GM23338 (cell line): ENCODE results near the gene JAKMIP2. TPM values are rescaled to one million over a fixed set of nuclear protein-coding genes. Genes with fewer than 3 reads are reported as not detected.

Experiments used
- ATAC-seq: fragments of 200-7000 bp; cut with Tn5 transposase; 3 replicates; pipeline ENCODE4 v1.9.1; 2020
- DNase-seq: peaks from one replicate; pipeline ENCODE4 v3.0.0-alpha.2; 2015; ENCODE audit warnings: low spot score
- H2AFZ ChIP-seq: fragments of 200-600 bp; sonication (generic); 2 replicates; pipeline ENCODE4 v1.8.0; 2016; ENCODE audit warnings: antibody characterized with exemption, mild to moderate bottlenecking, moderate library complexity
- H3F3A ChIP-seq: fragments of 200-600 bp; sonication (generic); replicated peaks from 2 replicates; pipeline ENCODE4 v1.8.0; 2017; ENCODE audit warnings: antibody characterized with exemption, mixed run types, low read depth
- H3K27ac ChIP-seq: fragments of 200-600 bp; sonication (generic); 2 replicates; pipeline ENCODE4 v1.6.1; 2016; ENCODE audit warnings: low read depth
- H3K27me3 ChIP-seq: fragments of 200-600 bp; sonication (generic); 2 replicates; pipeline ENCODE4 v1.8.0; 2016; ENCODE audit warnings: mild to moderate bottlenecking, mixed run types, moderate library complexity; ENCODE audit not compliant: insufficient read depth
- H3K36me3 ChIP-seq: fragments of 200-600 bp; sonication (generic); 2 replicates; pipeline ENCODE4 v1.8.0; 2016; ENCODE audit warnings: mild to moderate bottlenecking; ENCODE audit not compliant: insufficient read depth
- H3K4me1 ChIP-seq: fragments of 200-600 bp; sonication (generic); 2 replicates; pipeline ENCODE4 v1.8.0; 2016; ENCODE audit warnings: mild to moderate bottlenecking, moderate library complexity; ENCODE audit not compliant: insufficient read depth
- H3K4me2 ChIP-seq: fragments of 200-600 bp; sonication (generic); 2 replicates; pipeline ENCODE4 v1.7.1; 2017; ENCODE audit warnings: mixed run types
- H3K4me3 ChIP-seq: fragments of 200-600 bp; sonication (generic); 2 replicates; pipeline ENCODE4 v1.6.1; 2016; ENCODE audit warnings: mixed run types
- H3K79me2 ChIP-seq: fragments of 200-600 bp; sonication (generic); replicated peaks from 2 replicates; pipeline ENCODE4 v1.8.0; 2017; ENCODE audit warnings: mild to moderate bottlenecking; ENCODE audit not compliant: insufficient read depth
- H3K9me2 ChIP-seq: fragments of 200-600 bp; sonication (generic); 2 replicates; pipeline ENCODE4 v1.8.0; 2017; ENCODE audit not compliant: insufficient read depth
- H4K20me1 ChIP-seq: fragments of 200-600 bp; sonication (generic); replicated peaks from 2 replicates; pipeline ENCODE4 v1.8.0; 2017; ENCODE audit warnings: mild to moderate bottlenecking; ENCODE audit not compliant: insufficient read depth
- H3K27ac Mint-ChIP-seq: 2 replicates; pipeline ENCODE4 v1.8.0; 2020; ENCODE audit warnings: inconsistent platforms, mild to moderate bottlenecking, moderate library complexity, mixed read lengths
- H3K27me3 Mint-ChIP-seq: 3 replicates; pipeline ENCODE4 v1.8.0; 2022; ENCODE audit warnings: low read depth, mild to moderate bottlenecking, moderate library complexity, mixed read lengths, inconsistent platforms; ENCODE audit not compliant: insufficient read depth, poor library complexity
- H3K36me3 Mint-ChIP-seq: 3 replicates; pipeline ENCODE4 v1.8.0; 2021; ENCODE audit warnings: low read depth, mild to moderate bottlenecking, inconsistent platforms, moderate library complexity, mixed read lengths
- H3K4me1 Mint-ChIP-seq: 3 replicates; pipeline ENCODE4 v1.8.0; 2020; ENCODE audit warnings: mild to moderate bottlenecking, inconsistent platforms, mixed read lengths
- H3K4me3 Mint-ChIP-seq: 3 replicates; pipeline ENCODE4 v1.8.0; 2021; ENCODE audit warnings: moderate library complexity, mild to moderate bottlenecking, inconsistent platforms, mixed read lengths
- H3K9me3 Mint-ChIP-seq: 3 replicates; pipeline ENCODE4 v1.8.0; 2020; ENCODE audit warnings: moderate library complexity, mild to moderate bottlenecking, inconsistent platforms, mixed read lengths
- CREB1 ChIP-seq: fragments of 250-450 bp; sonication (Bioruptor Pico); IDR thresholded peaks from 2 replicates; pipeline ENCODE4 v1.5.0; 2020; ENCODE audit warnings: low read depth, mild to moderate bottlenecking, moderate library complexity
- EZH2phosphoT487 ChIP-seq: fragments of 200-600 bp; sonication (generic); IDR thresholded peaks from one replicate; pipeline ENCODE4 v1.8.1; 2018; ENCODE audit warnings: antibody characterized with exemption; ENCODE audit not compliant: unreplicated experiment
- JUNB ChIP-seq: IDR thresholded peaks from one replicate; pipeline ENCODE4 v1.6.1; 2016; ENCODE audit warnings: antibody characterized with exemption; ENCODE audit not compliant: unreplicated experiment
- NANOG ChIP-seq: IDR thresholded peaks from 2 replicates; pipeline ENCODE4 v1.6.1; 2016; ENCODE audit warnings: antibody characterized with exemption, borderline replicate concordance
- STAT1 ChIP-seq: IDR thresholded peaks from one replicate; pipeline ENCODE4 v1.6.1; 2016; ENCODE audit warnings: antibody characterized with exemption; ENCODE audit not compliant: unreplicated experiment
- ZNF114 ChIP-seq: fragments of 250-450 bp; sonication (Bioruptor Pico); IDR thresholded peaks from 2 replicates; pipeline ENCODE4 v1.5.0; 2020; ENCODE audit warnings: mild to moderate bottlenecking, moderate library complexity
- ZNF331 ChIP-seq: fragments of 250-450 bp; sonication (Bioruptor Pico); IDR thresholded peaks from 2 replicates; pipeline ENCODE4 v1.5.0; 2020; ENCODE audit warnings: low read depth, mild to moderate bottlenecking, moderate library complexity
- polyA plus RNA-seq: library from polyadenylated mRNA; unstranded; fragments of >200 nt; fragmentation: Nextera tagmentation; extraction: Ambion mirVana; gene quantifications from 2 replicates; pipeline ENCODE4 v1.2.1, GENCODE V29; 2016
- total RNA-seq: library from RNA; depleted of rRNA; stranded (reverse); fragments of >200 nt; shearing (Covaris generic); gene quantifications from 2 replicates; pipeline ENCODE4 v1.2.3, GENCODE V29; 2014
- TF ChIP-seq, protein P1 (sequence below): IDR thresholded peaks from one replicate; pipeline ENCODE4 v1.6.1; 2018; ENCODE audit warnings: antibody characterized with exemption; ENCODE audit not compliant: unreplicated experiment
- TF ChIP-seq, protein P2 (sequence below), 2 experiments: fragments of 200-600 bp in 1 of 2; sonication (generic) in 1 of 2; conservative IDR thresholded peaks; 2 replicates each; pipeline versions ENCODE4 v1.5.1 to v1.6.1; 2016 to 2017; ENCODE audit warnings: antibody characterized with exemption in 2 of 2, low read depth in 2 of 2, mild to moderate bottlenecking in 2 of 2, moderate library complexity in 1 of 2
- TF ChIP-seq, protein P3 (sequence below): IDR thresholded peaks from 2 replicates; pipeline ENCODE4 v1.6.1; 2016; ENCODE audit warnings: antibody characterized with exemption

The JAKMIP2 gene
- total and polyA plus RNA-seq, 2 experiments from 2014 or later = 20.5 to 27.2 TPM

DNA sequence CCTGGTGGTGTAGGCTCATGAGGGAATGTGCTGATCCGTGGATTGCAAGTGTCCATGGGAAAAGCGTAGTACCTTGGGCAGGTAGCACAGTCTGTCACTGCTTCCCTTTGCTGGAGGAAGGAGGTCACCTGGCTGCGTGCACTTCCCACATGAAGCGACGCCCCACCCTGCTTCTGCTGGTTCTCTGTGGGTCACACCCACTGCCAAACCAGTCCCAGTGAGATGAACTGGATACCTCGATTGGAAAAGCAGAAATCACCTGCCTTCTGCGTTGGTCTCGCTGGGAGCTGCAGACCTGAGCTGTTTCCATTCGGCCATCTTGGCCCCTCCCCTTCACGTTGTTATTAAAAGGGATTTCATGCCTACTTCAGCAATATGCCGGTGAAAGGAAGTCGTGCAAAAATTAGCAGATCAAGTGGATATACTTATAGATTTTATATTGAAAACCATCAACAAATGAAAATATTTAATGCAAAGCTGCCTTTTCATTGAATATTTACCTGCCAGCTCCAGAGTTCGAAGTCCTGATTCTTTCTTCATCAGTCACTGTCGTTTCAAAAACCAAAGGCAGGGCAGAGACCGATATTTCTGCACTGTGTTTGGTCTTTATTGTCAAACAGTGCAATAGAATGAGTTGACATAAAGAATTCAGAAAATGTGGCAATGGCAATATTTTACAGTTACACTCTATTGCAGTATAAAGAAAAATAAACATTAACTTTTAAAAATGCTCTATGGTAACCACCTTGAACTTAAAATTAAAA lies 123.2 kb downstream of the JAKMIP2 start (continued):
- TF ChIP-seq ZNF331 (CRISPR knock-in tag) (no peak), JUNB (no peak), ZNF114 (CRISPR knock-in tag) (no peak)
- TF ChIP-seq, protein P1, sequence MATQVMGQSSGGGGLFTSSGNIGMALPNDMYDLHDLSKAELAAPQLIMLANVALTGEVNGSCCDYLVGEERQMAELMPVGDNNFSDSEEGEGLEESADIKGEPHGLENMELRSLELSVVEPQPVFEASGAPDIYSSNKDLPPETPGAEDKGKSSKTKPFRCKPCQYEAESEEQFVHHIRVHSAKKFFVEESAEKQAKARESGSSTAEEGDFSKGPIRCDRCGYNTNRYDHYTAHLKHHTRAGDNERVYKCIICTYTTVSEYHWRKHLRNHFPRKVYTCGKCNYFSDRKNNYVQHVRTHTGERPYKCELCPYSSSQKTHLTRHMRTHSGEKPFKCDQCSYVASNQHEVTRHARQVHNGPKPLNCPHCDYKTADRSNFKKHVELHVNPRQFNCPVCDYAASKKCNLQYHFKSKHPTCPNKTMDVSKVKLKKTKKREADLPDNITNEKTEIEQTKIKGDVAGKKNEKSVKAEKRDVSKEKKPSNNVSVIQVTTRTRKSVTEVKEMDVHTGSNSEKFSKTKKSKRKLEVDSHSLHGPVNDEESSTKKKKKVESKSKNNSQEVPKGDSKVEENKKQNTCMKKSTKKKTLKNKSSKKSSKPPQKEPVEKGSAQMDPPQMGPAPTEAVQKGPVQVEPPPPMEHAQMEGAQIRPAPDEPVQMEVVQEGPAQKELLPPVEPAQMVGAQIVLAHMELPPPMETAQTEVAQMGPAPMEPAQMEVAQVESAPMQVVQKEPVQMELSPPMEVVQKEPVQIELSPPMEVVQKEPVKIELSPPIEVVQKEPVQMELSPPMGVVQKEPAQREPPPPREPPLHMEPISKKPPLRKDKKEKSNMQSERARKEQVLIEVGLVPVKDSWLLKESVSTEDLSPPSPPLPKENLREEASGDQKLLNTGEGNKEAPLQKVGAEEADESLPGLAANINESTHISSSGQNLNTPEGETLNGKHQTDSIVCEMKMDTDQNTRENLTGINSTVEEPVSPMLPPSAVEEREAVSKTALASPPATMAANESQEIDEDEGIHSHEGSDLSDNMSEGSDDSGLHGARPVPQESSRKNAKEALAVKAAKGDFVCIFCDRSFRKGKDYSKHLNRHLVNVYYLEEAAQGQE = no peak
- TF ChIP-seq, protein P2, sequence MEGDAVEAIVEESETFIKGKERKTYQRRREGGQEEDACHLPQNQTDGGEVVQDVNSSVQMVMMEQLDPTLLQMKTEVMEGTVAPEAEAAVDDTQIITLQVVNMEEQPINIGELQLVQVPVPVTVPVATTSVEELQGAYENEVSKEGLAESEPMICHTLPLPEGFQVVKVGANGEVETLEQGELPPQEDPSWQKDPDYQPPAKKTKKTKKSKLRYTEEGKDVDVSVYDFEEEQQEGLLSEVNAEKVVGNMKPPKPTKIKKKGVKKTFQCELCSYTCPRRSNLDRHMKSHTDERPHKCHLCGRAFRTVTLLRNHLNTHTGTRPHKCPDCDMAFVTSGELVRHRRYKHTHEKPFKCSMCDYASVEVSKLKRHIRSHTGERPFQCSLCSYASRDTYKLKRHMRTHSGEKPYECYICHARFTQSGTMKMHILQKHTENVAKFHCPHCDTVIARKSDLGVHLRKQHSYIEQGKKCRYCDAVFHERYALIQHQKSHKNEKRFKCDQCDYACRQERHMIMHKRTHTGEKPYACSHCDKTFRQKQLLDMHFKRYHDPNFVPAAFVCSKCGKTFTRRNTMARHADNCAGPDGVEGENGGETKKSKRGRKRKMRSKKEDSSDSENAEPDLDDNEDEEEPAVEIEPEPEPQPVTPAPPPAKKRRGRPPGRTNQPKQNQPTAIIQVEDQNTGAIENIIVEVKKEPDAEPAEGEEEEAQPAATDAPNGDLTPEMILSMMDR (conservative IDR thresholded peaks at IDR 0.05; ENCODE audit: low read depth in 2 of 2) = no peak

DNA sequence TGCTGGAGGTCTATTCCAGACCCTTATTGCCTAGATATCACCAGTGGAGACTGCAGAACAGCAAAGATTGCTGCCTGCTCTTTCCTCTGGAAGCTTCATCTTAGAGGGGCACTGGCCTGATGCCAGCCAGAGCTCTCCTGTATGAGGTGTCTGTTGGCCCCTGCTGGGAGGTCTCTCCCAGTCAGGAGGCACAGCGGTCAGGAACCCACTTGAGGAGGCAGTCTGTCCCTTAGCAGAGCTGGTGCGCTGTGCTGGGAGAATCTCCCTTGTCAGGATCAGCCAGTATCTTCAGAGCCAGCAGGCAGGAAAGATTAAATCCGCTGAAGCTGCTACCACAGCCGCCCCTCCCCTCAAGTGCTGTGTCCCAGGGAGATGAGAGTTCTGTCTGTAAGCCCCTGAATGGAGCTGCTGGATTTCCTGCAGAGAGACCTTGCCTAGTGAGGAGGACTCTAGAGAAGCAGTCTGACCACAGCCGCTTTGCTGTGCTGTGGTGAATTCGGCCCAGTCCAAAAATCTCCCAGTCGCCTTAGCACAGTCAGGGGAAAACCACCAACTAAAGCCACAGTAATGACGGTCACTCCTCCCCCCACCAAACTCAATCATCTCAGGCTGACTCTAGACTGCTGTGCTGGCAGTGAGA lies 124.1 kb downstream of the JAKMIP2 start:
- Mint-ChIP-seq H3K36me3 (peaks cover 71% of the 10 kb centered on the region), H3K4me3 (no peak overlapping the region), H3K9me3 (peaks cover 4% of the 10 kb centered on the region; the same call in 1 of the 3 replicates), H3K27me3 (peaks cover 3% of the 10 kb centered on the region), H3K27ac (peak overlapping the region; percentile 51), H3K4me1 (peaks cover 11% of the 10 kb centered on the region)
- Histone ChIP-seq H2AFZ (no peak overlapping the region), H3K27ac (0 out of 2 replicates have a peak overlapping the region, but pooled peaks have one; percentile 47), H4K20me1 (no peaks in the 10 kb centered on the region; the same call in 1 of the 2 replicates), H3K4me3 (no peak overlapping the region), H3K36me3 (peaks cover 6% of the 10 kb centered on the region), H3K9me2 (0 out of 2 replicates have a peak, but pooled peaks cover 7% of the 10 kb centered on the region), H3K4me2 (no peak overlapping the region), H3F3A (no peaks in the 10 kb centered on the region), H3K27me3 (no peaks in the 10 kb centered on the region), H3K79me2 (peaks cover 4% of the 10 kb centered on the region), H3K4me1 (no peaks in the 10 kb centered on the region)
- ATAC-seq (peak; percentile 80), DNase-seq (no peak)
- TF ChIP-seq STAT1 = no peak
- no peak for TF ChIP-seq CREB1 (CRISPR knock-in tag)
- TF ChIP-seq NANOG = no peak
- no peak for TF ChIP-seq ZNF114 (CRISPR knock-in tag)
- TF ChIP-seq, protein P1 = no peak
- no peak for TF ChIP-seq JUNB
- no peak for TF ChIP-seq EZH2phosphoT487
- TF ChIP-seq, protein P3, sequence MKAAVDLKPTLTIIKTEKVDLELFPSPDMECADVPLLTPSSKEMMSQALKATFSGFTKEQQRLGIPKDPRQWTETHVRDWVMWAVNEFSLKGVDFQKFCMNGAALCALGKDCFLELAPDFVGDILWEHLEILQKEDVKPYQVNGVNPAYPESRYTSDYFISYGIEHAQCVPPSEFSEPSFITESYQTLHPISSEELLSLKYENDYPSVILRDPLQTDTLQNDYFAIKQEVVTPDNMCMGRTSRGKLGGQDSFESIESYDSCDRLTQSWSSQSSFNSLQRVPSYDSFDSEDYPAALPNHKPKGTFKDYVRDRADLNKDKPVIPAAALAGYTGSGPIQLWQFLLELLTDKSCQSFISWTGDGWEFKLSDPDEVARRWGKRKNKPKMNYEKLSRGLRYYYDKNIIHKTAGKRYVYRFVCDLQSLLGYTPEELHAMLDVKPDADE = no peak
